Astrocyte of the cerebellum (primary cell): Measurements from ENCODE around the gene FANK1.

ENCODE experiments used
- DNase-seq: peaks from one replicate; pipeline ENCODE4 v3.0.0-alpha.2; 2011; ENCODE audit warnings: low read depth
- H3K4me3 ChIP-seq: 2 replicates; pipeline ENCODE4 v1.5.1; 2011; ENCODE audit warnings: mild to moderate bottlenecking, low read depth, low read length, moderate library complexity
- CTCF ChIP-seq: IDR thresholded peaks from 2 replicates; pipeline ENCODE4 v1.5.1; 2012; ENCODE audit warnings: low read length, low read depth, moderate library complexity, mild to moderate bottlenecking; ENCODE audit errors: missing control alignments
- in situ Hi-C: cut with HindIII; loops from 2 replicates; pipeline ENCODE4 v1.10.0; 2017; ENCODE audit warnings: low sequenced_read_pairs

FANK1 gene

DNA sequence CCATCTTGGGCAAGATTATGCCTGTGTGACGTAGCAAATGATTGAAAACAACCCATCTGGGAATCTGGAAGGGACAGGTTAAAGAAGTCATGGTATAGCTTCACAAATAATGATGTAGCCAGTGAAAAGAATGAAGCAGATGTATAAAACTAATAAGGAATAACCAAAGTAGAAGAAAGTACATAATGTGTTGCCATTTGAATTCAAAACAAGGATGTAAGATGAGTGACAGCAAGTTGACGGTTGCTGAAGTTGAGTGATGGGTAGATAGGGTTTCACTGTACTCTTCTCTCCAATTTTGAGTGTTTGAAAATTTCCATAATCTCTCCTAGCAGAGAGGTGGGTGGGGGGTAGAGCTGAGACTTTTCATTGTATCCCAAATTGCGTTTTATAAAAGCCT lies 133.6 kb downstream of the FANK1 start:
- no peak for TF ChIP-seq CTCF
- no peak overlapping the region for H3K4me3 ChIP-seq
- DNase-seq = no peak
- in situ Hi-C loops = no loop called here

GRCh38 chr10:126034586-126034985 lies 138.2 kb downstream of the FANK1 start:
- H3K4me3 ChIP-seq = no peak overlapping the region
- TF ChIP-seq CTCF = no peak
- DNase-seq = no peak
- in situ Hi-C loops = no loop called here

DNA sequence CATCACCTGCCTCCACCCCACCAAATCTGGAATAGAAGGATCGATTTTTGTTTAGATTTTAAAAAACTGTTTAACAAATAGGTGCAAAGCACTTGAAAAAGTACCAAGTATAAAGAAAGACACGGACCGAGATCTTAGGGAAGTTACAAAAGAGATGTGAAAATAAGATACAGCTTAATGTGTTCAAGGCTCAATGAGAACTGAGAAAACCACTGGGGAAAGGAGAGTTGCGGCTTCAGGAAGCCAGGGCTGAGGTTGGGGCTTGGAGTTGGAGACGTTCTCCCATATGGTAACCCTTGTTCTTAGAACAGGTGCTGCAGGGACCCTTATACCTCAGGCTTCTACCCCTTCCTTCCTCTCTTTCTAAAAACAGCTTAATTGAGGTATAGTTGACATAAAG lies 140.2 kb downstream of the FANK1 start:
- no peak for TF ChIP-seq CTCF
- in situ Hi-C loops = no loop called here
- no peak overlapping the region for H3K4me3 ChIP-seq
- no peak for DNase-seq

DNA sequence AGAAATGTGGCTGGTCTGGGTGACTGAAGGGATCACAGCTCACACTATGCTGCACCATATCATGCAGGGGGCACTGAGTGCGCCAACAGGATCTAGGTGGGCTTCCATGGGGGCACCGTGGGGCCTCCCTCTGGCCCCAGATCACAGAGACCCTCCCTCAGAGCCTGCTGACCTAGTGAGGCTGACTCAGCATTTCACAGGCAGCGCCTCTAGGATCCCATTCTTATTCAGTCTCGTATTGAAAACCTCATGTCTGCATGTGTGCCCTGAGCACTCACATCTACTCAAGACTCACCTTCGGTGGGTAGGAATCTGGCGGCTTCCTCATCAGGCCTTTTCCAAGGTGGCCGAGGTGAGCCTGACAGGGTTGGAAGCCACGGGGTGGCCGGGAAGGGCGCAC lies 141.6 kb downstream of the FANK1 start:
- no peak for DNase-seq
- H3K4me3 ChIP-seq = no peak overlapping the region
- TF ChIP-seq CTCF = no peak
- in situ Hi-C loops = no loop called here

DNA sequence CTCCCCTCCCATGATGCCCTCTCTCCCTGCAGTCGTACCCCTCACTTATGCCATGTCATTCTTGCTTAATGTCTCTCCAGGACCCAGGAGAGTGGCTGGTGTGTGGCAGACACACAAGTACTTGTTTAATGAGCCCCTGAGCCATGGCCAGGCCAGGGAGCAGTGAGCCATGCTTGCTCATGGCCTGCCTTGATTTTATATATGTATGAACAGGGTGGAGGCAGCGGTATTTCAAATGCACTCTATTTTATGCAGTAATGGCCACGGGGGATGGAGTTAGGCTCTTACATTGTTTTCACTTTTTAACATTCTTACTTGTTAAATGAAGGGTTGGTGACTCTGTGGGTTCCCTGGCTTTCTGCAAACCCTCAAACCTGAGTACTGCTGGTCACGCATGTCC lies 144.8 kb downstream of the FANK1 start:
- in situ Hi-C loops = no loop called here
- DNase-seq = no peak
- no peak for TF ChIP-seq CTCF
- H3K4me3 ChIP-seq = no peak overlapping the region

GRCh38 chr10:126041804-126042231 lies 145.5 kb downstream of the FANK1 start:
- no peak overlapping the region for H3K4me3 ChIP-seq
- DNase-seq = no peak
- in situ Hi-C loops = no loop called here
- no peak for TF ChIP-seq CTCF

GRCh38 chr10:126042354-126042753 lies 146.0 kb downstream of the FANK1 start:
- no peak for DNase-seq
- TF ChIP-seq CTCF = no peak
- H3K4me3 ChIP-seq = no peak overlapping the region
- in situ Hi-C loops = no loop called here
